Stimulated activated CD4-positive, alpha-beta T cell treated with anti-CD3 and anti-CD28 coated beads, Interleukin-15, amount 100 ng/mL, for 24 hours (primary cell): ENCODE measurements around the gene MTFR1L.
"Not testable (repeated sequence)": the region's sequence is repeated elsewhere in the genome, so short reads cannot be mapped to it uniquely, and the experiment has no call there.

ENCODE experiments used
- DNase-seq: peaks from one replicate; pipeline ENCODE4 v3.0.0-alpha.2; 2020

Gene MTFR1L

GRCh38 chr1:25829046-25829445 lies 9.3 kb downstream of the MTFR1L start:
- no peak for DNase-seq

GRCh38 chr1:25831569-25832196 lies 11.9 kb downstream of the MTFR1L start:
- no peak for DNase-seq

GRCh38 chr1:25832336-25833037 lies 12.7 kb downstream of the MTFR1L start:
- DNase-seq = no peak

- DNase-seq = no peak
Measured at GRCh38 chr1:25833158-25833557, 13.4 kb downstream of the MTFR1L start.

DNA sequence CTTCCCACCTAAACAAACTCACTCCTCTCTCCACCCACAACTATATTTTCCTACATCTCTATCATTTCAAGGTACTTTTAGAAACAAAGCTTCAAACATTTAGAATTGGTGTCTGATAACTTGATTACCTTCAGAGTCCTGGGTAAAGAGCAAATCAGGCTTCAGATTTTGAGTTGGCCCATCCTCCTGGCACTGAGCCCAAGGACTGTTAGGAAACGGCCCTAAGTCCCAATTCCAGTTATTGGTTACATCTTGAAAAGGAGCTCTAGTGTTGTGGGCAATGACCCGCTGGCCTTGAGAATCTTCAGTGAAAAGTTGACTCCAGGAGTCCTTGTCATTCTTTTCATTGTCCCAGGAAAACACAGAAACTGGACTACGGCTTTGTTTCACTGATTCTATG lies 15.1 kb downstream of the MTFR1L start:
- no peak for DNase-seq

- DNase-seq = no peak
Measured at GRCh38 chr1:25836695-25837094, 16.9 kb downstream of the MTFR1L start.

DNA sequence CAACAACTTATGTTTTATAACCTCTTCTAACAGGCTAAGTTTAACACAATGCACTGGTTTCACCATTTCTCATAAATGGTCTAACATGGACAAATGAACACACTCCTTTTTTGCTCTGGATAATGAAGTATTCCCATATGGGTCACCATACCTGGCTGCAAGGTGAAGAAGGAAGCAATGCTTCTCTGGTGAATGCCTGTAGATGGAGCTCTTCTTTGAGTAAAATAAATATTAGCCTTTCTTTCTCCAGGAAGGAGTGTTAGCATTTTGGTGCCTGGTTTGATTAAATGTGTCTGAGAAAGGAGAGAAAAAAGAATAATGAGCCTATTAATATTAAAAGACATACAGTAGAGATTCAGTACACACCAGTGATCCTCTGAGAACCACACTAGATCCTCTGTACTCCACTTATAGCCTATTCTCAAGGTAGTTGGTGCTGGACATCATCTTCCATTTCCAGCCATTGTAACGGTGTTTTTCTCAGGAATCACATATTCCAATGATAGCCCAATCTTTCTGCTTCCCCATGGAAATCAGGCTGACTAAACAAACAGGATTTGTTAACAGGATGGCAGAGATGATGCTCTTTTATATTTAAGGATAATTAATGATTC lies 17.6 kb downstream of the MTFR1L start:
- DNase-seq = no peak

DNA sequence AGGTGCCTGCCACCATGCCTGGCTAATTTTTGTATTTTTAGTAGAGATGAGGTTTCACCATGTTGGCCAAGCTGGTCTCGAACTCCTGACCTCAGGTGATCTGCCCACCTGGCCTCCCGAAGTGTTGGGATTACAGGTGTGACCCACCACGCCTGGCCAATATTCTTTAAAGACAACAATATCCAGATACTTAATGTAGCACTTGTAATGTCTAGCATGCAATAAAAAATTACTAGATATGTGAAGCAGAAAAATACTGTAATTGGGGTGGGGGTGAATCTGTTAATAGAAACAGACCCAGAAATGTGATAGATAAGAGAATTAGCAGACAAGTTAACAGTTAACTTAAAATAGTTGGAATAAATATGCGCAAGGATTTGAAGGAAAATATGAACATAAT lies 20.1 kb downstream of the MTFR1L start:
- DNase-seq = not testable (repeated sequence)

DNA sequence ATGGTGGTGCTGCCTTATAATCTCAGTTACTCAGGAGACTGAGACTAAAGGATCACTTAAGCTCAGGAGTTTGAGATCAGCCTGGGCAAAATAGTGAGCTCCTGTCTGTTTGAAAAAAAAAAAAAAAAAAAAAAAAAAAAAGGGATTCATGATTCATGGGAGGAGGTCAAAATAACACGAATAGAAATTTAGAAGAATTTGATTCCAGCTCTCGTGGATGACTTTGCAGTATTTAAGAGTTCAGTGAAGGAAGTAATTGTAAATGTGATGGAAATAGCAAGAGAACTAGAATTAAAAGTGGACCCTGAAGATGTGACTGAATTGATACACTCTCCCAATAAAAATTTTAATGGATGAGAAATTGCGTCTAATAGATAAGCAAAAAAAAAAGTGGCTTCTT lies 23.7 kb downstream of the MTFR1L start:
- DNase-seq = no peak

DNA sequence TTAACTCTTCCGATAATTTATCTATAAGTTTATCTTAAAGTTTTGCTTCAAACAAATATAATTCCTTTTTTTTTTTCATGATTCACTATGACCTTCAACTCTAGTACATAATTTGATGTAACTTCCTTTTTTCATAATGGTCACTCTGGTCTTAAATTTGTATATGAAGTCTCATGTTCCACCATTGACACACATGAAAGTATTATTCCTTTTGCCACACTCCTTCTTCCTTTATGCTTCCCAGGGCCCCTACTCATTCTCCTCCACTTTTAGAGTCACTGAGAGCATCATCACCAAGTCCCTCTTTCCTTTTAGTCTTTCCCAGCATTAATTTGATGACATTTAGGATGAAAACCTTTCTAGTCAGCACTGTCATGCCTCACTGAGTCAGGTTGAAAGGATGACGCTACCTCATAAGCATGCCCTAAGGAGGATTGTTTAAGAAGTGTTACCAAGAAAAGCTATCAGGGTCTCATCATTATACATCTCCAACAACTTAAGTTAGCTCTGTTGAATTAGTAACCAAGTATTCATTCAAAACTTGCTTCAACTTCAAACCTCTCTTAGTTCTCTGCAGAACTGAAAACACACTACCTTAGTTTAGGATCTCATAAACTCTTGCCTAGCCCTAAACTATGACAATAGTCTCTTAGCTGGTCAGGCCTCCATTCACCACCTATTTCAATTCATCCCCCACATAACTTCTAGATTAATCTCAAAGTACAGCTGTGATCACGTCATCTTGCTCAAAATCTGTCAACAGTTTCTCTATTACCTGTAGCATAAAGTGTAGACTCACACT lies 25.0 kb downstream of the MTFR1L start:
- DNase-seq = no peak

DNA sequence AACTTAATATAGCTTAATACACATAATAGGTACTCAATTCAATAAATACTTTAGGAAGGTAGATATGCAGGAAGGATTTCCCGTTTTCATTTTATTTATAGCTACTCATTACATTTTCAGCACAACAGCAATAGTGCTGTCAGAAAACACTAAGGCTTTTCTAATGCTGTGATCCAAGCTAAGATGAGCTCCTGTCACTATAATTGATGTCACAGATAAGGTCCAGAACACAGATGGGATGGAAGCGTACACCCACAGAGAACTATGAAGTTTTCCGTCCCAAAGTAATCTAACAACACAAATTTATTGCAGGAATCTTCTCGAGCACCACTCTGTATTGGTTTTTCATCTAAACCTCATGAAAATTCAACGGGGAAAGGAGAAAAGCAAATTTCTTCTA lies 25.9 kb downstream of the MTFR1L start:
- DNase-seq = no peak

DNA sequence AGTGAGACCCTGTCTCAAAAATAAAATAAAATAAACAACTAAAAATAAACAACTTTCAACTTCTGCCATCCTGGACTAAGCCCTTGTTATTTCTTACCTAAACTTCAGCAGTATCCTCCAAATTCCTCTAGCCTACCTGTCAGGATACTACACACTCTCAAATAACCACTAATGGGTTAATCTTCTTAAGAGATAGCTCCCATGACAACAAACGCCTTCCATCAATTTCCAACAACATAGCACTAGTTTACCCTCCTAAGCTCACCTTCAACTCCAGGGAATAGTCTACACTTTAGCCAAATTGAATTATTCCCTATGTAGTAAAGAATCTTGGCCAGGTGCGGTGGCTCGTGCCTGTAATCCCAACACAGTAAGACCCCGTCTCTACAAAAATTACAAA lies 28.2 kb downstream of the MTFR1L start:
- no peak for DNase-seq

DNA sequence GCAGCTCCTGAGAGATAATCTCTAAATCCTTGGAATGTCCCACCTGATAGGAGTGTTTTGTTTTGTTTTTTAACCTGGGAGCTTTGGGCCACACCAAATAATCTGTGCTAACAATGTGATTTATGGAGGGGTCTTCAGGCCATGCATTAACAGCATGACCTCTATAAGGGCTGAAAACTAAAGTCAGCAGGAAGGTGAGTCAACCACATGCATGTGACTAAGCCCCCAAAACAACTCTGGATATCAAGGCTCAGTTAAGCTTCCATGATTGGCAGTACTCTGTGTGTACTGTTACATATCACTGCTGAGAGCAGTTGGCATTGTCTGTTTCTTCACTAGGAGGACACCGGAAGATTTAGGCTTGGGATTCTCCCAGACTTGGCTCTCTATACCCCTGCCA lies 28.8 kb downstream of the MTFR1L start:
- no peak for DNase-seq

DNA sequence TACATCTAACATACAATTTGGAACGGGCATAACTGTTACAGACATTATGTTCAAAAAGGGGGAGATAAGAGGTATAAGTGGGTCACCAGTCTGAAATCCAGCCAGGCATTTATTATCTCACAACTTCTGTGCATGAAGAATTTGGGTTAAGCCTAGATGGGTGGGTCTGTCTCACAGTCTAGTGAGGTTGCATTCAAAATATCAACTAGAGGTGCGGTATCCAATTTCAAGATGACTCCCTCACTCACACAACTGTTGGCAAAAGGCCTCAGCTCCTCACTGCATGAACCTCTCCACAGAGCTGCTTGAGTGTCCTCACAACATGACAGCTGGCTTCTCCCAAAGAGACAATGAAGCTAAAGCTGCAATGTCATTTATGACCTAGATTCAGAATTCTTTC lies 34.8 kb downstream of the MTFR1L start:
- DNase-seq = no peak

DNA sequence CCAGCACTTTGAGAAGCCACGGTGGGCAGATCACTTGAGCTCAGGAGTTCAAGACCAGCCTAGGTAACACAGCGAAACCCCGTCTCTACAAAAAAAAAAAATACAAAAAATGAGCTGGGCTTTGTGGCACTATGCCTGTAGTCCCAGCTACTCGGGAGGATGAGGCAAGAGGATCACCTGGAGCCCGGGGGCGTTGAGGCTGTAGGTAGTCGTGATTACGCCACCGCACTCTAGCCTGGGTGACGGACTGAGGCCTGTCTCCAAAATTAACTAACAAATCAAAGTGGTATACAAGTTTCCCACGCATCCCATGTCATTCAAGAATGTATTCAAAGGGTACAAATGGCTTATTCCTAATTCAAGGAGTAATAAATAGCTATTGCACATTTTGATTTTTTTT lies 37.1 kb downstream of the MTFR1L start:
- DNase-seq = no peak

- no peak for DNase-seq
Measured at GRCh38 chr1:25858494-25858893, 38.7 kb downstream of the MTFR1L start.

GRCh38 chr1:25858906-25859789 lies 39.4 kb downstream of the MTFR1L start, which contains the start of gene AUNIP:
Gene AUNIP, minus strand, starts transcription at chr1:25859457. Its CDS starts 100 bp downstream, at chr1:25859357.
- DNase-seq = peak; percentile 94

GRCh38 chr1:25861316-25862286 lies 41.8 kb downstream of the MTFR1L start:
- DNase-seq = no peak

DNA sequence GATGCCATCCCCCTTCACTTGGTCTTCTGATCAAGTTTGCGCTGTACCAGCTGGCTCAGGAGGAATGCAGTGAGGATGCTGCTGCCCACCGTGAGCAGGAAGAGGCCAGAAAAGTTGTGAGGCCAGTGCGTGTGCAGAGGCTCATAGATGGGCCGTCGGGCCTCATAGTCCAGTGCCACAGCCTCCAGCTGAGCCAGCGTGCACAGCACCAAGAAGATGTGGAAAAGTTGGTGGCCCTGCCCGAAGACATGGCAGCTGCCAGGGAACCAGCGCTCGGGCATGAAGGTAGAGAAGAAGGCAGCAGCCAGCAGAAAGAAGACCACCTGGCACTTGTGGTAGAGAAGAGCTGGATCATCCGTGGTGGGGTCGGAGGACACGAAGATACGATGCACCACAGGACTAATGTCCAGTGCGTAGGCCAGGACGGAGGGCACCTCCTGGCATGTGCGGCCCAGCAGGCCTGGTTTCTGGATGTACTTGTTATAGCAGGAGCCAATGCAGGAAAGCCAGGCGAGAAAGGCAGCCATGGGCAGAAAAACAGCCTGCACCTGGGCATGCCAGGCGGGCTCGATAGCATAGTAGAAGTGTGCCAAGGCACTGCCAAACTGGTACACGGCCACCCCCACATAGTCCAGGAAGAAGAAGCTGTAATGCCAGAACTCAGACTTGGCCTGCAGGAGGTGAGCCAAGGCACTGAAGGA lies 43.2 kb downstream of the MTFR1L start:
- DNase-seq = no peak

DNA sequence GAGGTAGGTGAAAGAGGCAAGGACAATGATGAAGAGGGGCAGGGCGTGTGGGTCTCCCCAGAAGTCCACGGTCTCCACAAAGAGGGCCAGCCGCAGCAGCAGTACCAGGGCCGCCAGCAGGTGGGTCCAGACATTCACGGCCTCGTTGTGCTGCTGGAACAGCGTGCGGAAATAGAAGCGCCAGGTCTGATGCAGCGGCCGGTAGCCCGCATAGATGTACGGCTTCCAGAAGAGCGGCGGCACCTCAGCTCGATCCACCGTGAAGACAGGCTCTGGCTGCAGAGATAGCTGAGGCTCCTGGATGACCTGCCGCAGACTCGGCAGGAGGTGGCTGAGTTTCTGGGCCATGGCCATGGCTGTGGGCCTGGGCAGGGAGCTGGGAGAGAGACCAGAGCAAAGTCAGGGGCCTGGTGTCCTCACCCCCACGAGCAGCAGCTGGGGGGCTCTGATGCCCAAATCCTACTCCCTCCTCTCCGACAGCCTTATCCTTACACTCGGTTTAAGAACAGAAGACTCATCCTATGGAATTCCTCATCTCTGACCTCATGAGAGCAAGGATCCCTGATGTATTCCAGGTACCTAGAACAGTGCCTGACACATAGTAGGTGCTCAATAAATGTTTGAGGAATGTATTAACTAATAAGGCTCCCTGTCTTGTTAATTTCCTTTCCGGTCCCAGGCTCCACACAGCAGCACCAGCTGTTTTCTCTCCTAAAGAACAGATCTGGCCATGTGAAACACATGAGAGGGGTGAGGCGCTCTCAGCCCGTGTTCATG lies 43.9 kb downstream of the MTFR1L start:
- no peak for DNase-seq
